Activated T-cell treated with anti-CD3 and anti-CD28 coated beads, Interleukin-2, amount 50 U/mL, for 72 hours (primary cell): ENCODE results near the gene AGBL4. TPM values are rescaled to one million over a fixed set of nuclear protein-coding genes. Genes with fewer than 3 reads are reported as not detected.

Experiments
- ATAC-seq, 2 donors: fragments of 150-1000 bp; cut with Tn5 transposase; replicated peaks in 1 of 2; 2 replicates each; pipeline ENCODE4 v1.10.0; 2021; ENCODE audit warnings: moderate library complexity in 2 of 2, mild to moderate bottlenecking in 1 of 2
- DNase-seq, 2 donors: peaks; one replicate each; pipeline ENCODE4 v3.0.0; 2021 to 2022; ENCODE audit warnings: mixed read lengths in 1 of 2
- H3K27ac Mint-ChIP-seq: one replicate; pipeline ENCODE4 v1.8.0; 2022; ENCODE audit warnings: mild to moderate bottlenecking, moderate library complexity, mixed read lengths
- H3K27me3 Mint-ChIP-seq: one replicate; pipeline ENCODE4 v1.8.0; 2022; ENCODE audit warnings: low read depth, mixed read lengths
- H3K36me3 Mint-ChIP-seq, 2 donors: one replicate each; pipeline ENCODE4 v1.8.0; 2022; ENCODE audit warnings: mixed read lengths in 2 of 2, mild to moderate bottlenecking in 1 of 2; ENCODE audit not compliant: insufficient read depth in 2 of 2
- H3K4me1 Mint-ChIP-seq: one replicate; pipeline ENCODE4 v1.8.0; 2022; ENCODE audit warnings: low read depth, mixed read lengths
- H3K4me3 Mint-ChIP-seq, 2 donors: one replicate each; pipeline ENCODE4 v1.8.0; 2022; ENCODE audit warnings: mild to moderate bottlenecking in 2 of 2, mixed read lengths in 2 of 2, moderate library complexity in 2 of 2
- H3K9me3 Mint-ChIP-seq, 2 donors: one replicate each; pipeline ENCODE4 v1.8.0; 2022; ENCODE audit warnings: mixed read lengths in 2 of 2
- total RNA-seq, 2 donors: library from RNA; stranded (reverse); gene quantifications; one replicate each; pipeline ENCODE4 v1.2.3, GENCODE V29; 2022

AGBL4 gene
- total RNA-seq, 2 donors from 2014 or later, result not detected

GRCh38 chr1:49166031-49166430 is 857.7 kb downstream of the AGBL4 start:
- Mint-ChIP-seq H3K36me3 (no peaks in the 10 kb centered on the region), H3K4me3 (no peak overlapping the region), H3K27me3 (no peaks in the 10 kb centered on the region), H3K9me3 (peaks cover 0 to 1% of the 10 kb centered on the region in 2 donors), H3K27ac (no peak overlapping the region), H3K4me1 (no peaks in the 10 kb centered on the region)
- ATAC-seq (no peak), DNase-seq (no peak)

DNA sequence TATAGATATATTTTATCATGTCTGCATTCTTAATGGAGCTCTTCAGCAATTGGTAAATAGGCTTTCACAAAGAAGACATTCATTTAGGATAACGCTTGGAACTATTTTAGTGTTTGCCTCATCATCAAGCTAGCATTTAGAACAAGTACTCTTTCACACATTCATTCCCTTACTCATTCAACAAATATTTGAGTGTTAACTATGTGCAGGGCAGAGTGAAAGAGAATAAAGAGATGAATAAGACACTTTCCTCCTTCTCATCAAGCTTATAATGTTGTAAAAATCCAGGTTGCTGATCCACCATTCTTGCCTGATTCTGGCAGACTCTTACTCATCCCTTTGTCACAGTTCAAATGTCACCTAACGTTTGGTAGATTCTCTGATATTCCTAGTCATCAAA is 860.7 kb downstream of the AGBL4 start:
- peaks cover 4 to 5% of the 10 kb centered on the region in 2 donors for H3K9me3 Mint-ChIP-seq
- no peaks in the 10 kb centered on the region for H3K4me1 Mint-ChIP-seq
- no peaks in the 10 kb centered on the region for H3K36me3 Mint-ChIP-seq
- ATAC-seq (no peak), DNase-seq (no peak)
- H3K27ac Mint-ChIP-seq, result no peak overlapping the region
- H3K4me3 Mint-ChIP-seq, result no peak overlapping the region
- H3K27me3 Mint-ChIP-seq, result no peaks in the 10 kb centered on the region

DNA sequence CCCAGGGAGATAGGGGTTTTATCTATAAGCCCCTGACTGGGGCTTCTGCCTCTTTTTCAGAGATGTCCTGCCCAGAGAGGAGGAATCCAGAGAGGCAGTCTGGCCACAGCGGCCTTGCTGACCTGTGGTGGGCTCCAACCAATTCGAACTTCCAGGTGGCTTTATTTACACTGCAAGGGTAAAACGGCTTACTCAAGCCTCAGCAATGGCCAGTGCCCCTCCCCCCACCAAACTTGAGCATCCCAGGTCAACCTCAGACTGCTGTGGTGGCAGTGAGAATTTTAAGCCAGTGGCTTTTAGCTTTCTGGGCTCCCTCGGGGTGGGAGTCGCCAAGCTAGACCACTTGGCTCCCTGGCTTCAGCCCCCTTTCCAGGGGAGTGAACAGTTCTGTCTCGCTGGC is 863.1 kb downstream of the AGBL4 start:
- Mint-ChIP-seq H3K36me3 (no peaks in the 10 kb centered on the region), H3K4me1 (no peaks in the 10 kb centered on the region), H3K9me3 (peaks cover 6 to 7% of the 10 kb centered on the region in 2 donors), H3K27me3 (no peaks in the 10 kb centered on the region), H3K27ac (no peak overlapping the region), H3K4me3 (no peak overlapping the region)
- DNase-seq (no peak), ATAC-seq (no peak)

DNA sequence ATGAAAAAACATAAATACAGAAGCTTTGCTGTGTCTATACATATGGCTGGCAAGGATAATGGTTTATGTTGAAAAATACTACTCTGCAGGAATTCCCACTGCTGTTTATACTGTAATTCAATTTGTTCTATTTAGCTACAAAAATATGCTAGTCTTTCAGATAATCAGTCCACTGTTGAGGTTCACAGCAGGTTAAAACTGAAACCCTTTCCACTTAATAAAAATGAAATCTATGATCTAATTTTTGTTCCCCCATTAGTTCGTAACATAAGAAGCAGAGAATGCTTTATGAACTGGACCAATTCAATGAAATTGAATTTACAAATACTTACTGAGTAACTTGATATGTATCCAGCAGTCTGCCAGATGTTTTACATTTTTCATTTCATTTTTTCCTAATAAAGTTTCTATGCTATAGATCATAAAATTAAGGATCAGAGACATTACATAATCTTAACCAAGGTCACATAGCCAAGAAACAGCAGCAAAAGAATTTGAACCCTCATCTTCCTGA is 887.0 kb downstream of the AGBL4 start:
- Mint-ChIP-seq H3K9me3 (peaks cover 7 to 8% of the 10 kb centered on the region in 2 donors), H3K36me3 (no peaks in the 10 kb centered on the region), H3K27me3 (no peaks in the 10 kb centered on the region), H3K4me1 (no peaks in the 10 kb centered on the region), H3K4me3 (no peak overlapping the region), H3K27ac (no peak overlapping the region)
- no peak for ATAC-seq
- no peak for DNase-seq

DNA sequence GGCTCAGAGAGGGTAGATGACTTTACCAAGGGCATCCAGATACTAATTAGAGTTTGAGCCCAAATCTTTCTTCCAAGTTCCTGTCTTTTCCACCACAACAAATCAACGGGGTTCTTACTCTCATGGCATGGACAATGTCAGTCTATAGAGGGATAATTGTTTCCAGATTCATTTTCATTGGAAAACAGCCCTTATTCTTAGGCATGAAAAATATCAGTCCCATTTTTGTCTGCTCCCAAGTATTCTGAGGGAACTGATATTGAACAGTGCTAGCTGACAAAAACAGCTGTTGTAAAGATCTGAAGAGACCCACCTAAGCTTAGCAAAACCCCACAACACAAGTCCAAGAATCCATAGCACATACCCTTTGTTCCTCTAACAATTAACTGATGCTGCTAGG is 898.0 kb downstream of the AGBL4 start:
- DNase-seq (no peak), ATAC-seq (no peak)
- Mint-ChIP-seq H3K4me3 (no peak overlapping the region), H3K27ac (no peak overlapping the region), H3K36me3 (peaks cover 0 to 3% of the 10 kb centered on the region in 2 donors), H3K9me3 (peaks cover 3 to 7% of the 10 kb centered on the region in 2 donors), H3K4me1 (no peaks in the 10 kb centered on the region), H3K27me3 (no peaks in the 10 kb centered on the region)

DNA sequence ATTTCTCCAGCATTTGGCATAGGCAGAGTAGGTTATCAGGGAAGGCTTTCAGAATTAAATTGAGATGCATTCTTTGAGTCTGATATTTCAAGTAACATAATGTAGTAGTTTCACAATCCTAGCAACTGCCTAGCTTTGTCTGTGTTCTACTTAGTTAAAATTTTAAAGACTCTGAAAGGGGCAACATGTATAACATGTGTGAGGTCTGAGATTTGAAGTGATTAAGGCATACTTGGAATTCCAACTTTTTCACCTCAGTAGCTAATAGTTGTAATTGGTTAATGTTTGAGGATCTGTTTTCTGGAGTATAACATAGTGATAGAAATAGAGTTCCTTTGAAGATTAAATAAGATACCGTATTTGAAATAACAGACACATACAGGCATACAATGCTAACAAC is 911.8 kb downstream of the AGBL4 start:
- DNase-seq (no peak), ATAC-seq (no peak)
- Mint-ChIP-seq H3K4me3 (no peak overlapping the region), H3K4me1 (no peaks in the 10 kb centered on the region), H3K9me3 (peaks cover 6 to 7% of the 10 kb centered on the region in 2 donors), H3K36me3 (no peaks in the 10 kb centered on the region), H3K27me3 (no peaks in the 10 kb centered on the region), H3K27ac (no peak overlapping the region)

- ATAC-seq (no peak), DNase-seq (no peak)
- no peak overlapping the region for H3K4me3 Mint-ChIP-seq
- H3K9me3 Mint-ChIP-seq, result peaks cover 2 to 3% of the 10 kb centered on the region in 2 donors
- no peaks in the 10 kb centered on the region for H3K4me1 Mint-ChIP-seq
- H3K36me3 Mint-ChIP-seq, result no peaks in the 10 kb centered on the region
- H3K27me3 Mint-ChIP-seq, result no peaks in the 10 kb centered on the region
- no peak overlapping the region for H3K27ac Mint-ChIP-seq
Measured at GRCh38 chr1:49106445-49106844, 917.3 kb downstream of the AGBL4 start.

DNA sequence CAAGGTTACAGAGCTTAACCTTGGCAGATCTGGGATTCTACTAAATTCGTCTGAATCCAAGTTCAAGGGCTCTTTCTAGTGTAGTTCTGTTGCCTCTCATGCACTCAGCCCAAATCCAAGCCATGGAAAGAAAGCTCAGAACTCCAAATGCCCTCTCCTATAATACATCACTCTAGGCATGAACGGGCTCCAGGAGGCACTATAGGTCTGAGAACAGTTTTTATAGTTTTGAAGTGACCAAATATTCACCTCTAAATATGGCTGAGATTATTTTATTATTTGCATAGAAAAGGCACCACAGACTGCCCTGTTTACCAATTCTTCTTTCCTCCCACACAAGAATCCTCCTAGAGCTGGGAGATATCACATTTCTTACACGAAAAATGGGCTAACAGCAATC is 919.2 kb downstream of the AGBL4 start:
- H3K27me3 Mint-ChIP-seq, result no peaks in the 10 kb centered on the region
- no peaks in the 10 kb centered on the region for H3K36me3 Mint-ChIP-seq
- no peaks in the 10 kb centered on the region for H3K4me1 Mint-ChIP-seq
- H3K4me3 Mint-ChIP-seq, result no peak overlapping the region
- DNase-seq (no peak), ATAC-seq (no peak)
- peaks cover 2% of the 10 kb centered on the region in 2 donors for H3K9me3 Mint-ChIP-seq
- H3K27ac Mint-ChIP-seq, result no peak overlapping the region

DNA sequence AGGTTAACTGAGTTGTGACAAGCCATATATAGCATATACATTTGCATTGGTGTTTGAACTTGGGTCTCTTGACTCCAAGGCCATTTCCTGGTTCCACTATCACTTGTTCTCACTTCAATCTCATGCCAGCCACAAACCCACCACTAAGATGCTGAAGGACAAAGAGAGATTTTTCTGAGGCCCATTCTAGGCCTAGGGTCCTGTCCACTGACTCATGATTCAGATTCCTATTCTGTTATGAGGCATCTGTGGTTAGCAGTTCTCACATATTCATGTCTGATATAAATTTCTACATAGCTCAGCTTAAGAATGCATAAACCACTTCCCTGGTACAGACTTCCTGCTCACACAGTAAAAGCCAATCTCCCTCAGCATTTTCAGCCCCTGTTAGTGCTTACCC is 921.0 kb downstream of the AGBL4 start:
- Mint-ChIP-seq H3K9me3 (peaks cover 2% of the 10 kb centered on the region in 2 donors), H3K4me1 (no peaks in the 10 kb centered on the region), H3K27me3 (no peaks in the 10 kb centered on the region), H3K36me3 (no peaks in the 10 kb centered on the region), H3K27ac (no peak overlapping the region), H3K4me3 (no peak overlapping the region)
- DNase-seq (no peak), ATAC-seq (peak; percentile 54 to 71)

- Mint-ChIP-seq H3K27me3 (no peaks in the 10 kb centered on the region), H3K4me1 (no peaks in the 10 kb centered on the region), H3K36me3 (no peaks in the 10 kb centered on the region), H3K27ac (no peak overlapping the region), H3K9me3 (peaks cover 0 to 2% of the 10 kb centered on the region in 2 donors), H3K4me3 (no peak overlapping the region)
- DNase-seq (no peak), ATAC-seq (no peak)
Measured at GRCh38 chr1:49098866-49099265, 924.9 kb downstream of the AGBL4 start.

DNA sequence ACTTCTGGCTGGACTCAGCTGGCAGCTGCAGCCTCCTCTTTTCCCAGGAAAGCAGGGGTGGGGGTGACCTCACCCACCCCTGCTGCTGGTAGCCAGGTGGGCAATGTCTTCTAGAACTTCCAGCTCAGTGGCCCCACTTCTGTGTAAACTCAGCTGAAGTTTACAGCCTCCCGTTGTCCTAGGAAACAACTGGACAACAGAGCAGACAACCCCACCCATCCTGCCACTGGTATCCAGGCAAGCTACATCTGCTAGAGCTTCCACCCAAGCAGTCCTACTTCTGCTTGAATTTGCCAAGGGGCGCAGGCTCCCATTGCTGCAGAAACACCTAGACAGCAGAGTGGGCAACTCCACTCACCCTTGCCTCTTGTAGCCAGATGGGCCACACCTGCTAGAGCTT is 937.4 kb downstream of the AGBL4 start:
- no peak overlapping the region for H3K27ac Mint-ChIP-seq
- no peak for ATAC-seq
- H3K4me3 Mint-ChIP-seq, result no peak overlapping the region
- DNase-seq, result no peak
- H3K27me3 Mint-ChIP-seq, result no peaks in the 10 kb centered on the region
- H3K9me3 Mint-ChIP-seq, result peaks cover 11 to 14% of the 10 kb centered on the region in 2 donors
- H3K36me3 Mint-ChIP-seq, result peaks cover 1 to 3% of the 10 kb centered on the region in 2 donors
- no peaks in the 10 kb centered on the region for H3K4me1 Mint-ChIP-seq

DNA sequence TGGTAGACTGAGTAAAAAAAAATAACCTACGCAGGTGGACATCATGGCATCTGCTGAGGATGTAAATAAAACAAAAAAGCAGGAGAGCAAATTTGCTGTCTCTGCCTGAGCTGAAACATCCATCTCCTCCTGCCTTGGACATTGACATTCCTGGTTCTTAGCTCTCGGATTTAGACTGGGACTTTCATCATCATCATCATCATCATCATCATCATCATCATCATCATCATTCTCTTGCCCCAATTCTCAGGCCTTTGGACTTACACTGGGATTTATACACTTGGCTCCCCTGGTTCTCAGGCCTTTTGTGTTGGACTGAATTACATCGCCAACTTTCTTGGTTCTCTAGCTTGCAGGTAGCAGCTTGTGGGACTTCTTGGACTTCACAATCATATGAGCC is 938.7 kb downstream of the AGBL4 start:
- H3K4me1 Mint-ChIP-seq, result no peaks in the 10 kb centered on the region
- no peak overlapping the region for H3K27ac Mint-ChIP-seq
- peaks cover 11 to 14% of the 10 kb centered on the region in 2 donors for H3K9me3 Mint-ChIP-seq
- H3K27me3 Mint-ChIP-seq, result no peaks in the 10 kb centered on the region
- no peak for DNase-seq
- no peak overlapping the region for H3K4me3 Mint-ChIP-seq
- peaks cover 1 to 3% of the 10 kb centered on the region in 2 donors for H3K36me3 Mint-ChIP-seq
- ATAC-seq, result no peak

DNA sequence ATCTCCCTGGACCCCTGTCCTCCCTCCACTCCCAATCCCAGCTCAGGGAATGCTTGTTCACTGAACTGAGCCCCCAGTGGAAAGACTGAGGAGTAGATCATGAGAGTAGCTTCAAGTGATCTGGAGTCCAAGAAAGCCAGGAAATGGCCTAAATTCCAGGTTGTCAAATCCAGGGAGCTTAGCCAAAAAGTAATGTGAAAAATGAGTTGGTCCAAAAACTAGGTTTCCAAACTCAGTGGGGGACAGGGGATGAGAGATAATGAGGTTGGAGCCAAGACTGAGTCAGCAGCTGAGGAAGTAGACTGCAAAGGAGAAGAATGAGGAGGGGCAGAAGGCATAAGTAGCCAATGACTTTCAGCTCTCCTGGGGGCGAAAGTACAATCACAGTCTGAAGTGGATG is 963.0 kb downstream of the AGBL4 start:
- DNase-seq (no peak), ATAC-seq (no peak)
- Mint-ChIP-seq H3K4me1 (no peaks in the 10 kb centered on the region), H3K27me3 (no peaks in the 10 kb centered on the region), H3K9me3 (no peaks in the 10 kb centered on the region), H3K27ac (no peak overlapping the region), H3K36me3 (no peaks in the 10 kb centered on the region), H3K4me3 (no peak overlapping the region)

GRCh38 chr1:49059087-49059486 is 964.7 kb downstream of the AGBL4 start:
- no peaks in the 10 kb centered on the region for H3K9me3 Mint-ChIP-seq

More at GRCh38 chr1:49059087-49059486, 964.7 kb downstream of the AGBL4 start:
- Mint-ChIP-seq H3K4me3 (no peak overlapping the region), H3K4me1 (no peaks in the 10 kb centered on the region), H3K27ac (no peak overlapping the region), H3K36me3 (no peaks in the 10 kb centered on the region), H3K27me3 (no peaks in the 10 kb centered on the region)
- no peak for ATAC-seq
- DNase-seq, result no peak
